Measurements from ENCODE around the gene FAAH. TPM values are rescaled to one million over a fixed set of nuclear protein-coding genes. Genes with fewer than 3 reads are reported as not detected.

The FAAH gene
- total and polyA plus RNA-seq, 10 of the 15 experiments (the other 5 are each of a cell fraction or from before 2014, with no cell fraction given): 0.07 to 2.5 (median 0.64) TPM; not detected in 1

DNA sequence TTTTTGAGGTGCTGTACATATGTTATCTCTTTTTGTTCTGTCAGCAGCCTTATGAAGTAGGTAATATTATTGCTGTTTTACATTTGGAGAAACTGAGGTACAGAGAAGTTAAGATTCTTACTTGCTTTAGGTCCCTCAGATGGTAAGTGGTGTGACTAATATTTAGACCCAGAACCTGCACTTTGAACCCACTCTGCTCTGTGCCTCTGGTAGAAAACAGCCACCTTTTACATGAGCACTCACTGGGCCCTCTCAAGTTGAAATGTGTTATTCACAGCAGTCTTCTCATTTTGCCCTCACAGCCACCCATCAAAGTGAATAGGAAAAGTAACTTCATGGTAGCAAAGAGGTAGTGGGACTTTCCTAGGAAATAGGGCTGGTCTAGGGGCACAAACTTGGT is 48.8 kb upstream of the FAAH start:
- H3K4me1 ChIP-seq (ENCODE audit: control insufficient read depth, insufficient read depth, low read length): peaks cover 7% of the 10 kb centered on the region; the same call in 1 of the 2 replicates
- SMC1A ChIA-PET (ENCODE audit: uncharacterized antibody, unreplicated experiment): interaction anchor here (0.8 to 11.1 kb wide), 10 partner anchors 11 to 121 kb away, joined by 3 to 141 read pairs (median 6); partner anchors contain the start of genes LRRC41 and UQCRH
- H3K36me3 ChIP-seq (ENCODE audit: control insufficient read depth in 2 of 2, insufficient read depth in 2 of 2, low read length in 1 of 2): peaks cover 8 to 25% of the 10 kb centered on the region in 2 experiments; a peak in 3 of 4 replicates
- H3K79me2 ChIP-seq (ENCODE audit: control insufficient read depth, insufficient read depth, low read length): peaks cover 48% of the 10 kb centered on the region
- no peaks in the 10 kb centered on the region for H4K20me1 ChIP-seq (ENCODE audit: control insufficient read depth, insufficient read depth)
- H2AFZ ChIP-seq (ENCODE audit: control insufficient read depth, low read depth, low read length): no peak overlapping the region
- no peak overlapping the region; the same call in 1 of the 2 replicates for H3K4me3 ChIP-seq
- TF ChIP-seq NR2C1 (IDR thresholded peaks at IDR 0.05) (0 out of 2 replicates have a peak, but pooled peaks have one; percentile 5), CTCF (IDR thresholded peaks at IDR 0.05 in 2 of 3, conservative IDR thresholded peaks at IDR 0.05 in 1 of 3; ENCODE audit: control insufficient read depth in 2 of 3, extremely low read depth in 1 of 3, insufficient read depth in 1 of 3, low read depth in 3 of 3, low read length in 3 of 3) (no peak)
- TF ChIP-seq, protein P1, sequence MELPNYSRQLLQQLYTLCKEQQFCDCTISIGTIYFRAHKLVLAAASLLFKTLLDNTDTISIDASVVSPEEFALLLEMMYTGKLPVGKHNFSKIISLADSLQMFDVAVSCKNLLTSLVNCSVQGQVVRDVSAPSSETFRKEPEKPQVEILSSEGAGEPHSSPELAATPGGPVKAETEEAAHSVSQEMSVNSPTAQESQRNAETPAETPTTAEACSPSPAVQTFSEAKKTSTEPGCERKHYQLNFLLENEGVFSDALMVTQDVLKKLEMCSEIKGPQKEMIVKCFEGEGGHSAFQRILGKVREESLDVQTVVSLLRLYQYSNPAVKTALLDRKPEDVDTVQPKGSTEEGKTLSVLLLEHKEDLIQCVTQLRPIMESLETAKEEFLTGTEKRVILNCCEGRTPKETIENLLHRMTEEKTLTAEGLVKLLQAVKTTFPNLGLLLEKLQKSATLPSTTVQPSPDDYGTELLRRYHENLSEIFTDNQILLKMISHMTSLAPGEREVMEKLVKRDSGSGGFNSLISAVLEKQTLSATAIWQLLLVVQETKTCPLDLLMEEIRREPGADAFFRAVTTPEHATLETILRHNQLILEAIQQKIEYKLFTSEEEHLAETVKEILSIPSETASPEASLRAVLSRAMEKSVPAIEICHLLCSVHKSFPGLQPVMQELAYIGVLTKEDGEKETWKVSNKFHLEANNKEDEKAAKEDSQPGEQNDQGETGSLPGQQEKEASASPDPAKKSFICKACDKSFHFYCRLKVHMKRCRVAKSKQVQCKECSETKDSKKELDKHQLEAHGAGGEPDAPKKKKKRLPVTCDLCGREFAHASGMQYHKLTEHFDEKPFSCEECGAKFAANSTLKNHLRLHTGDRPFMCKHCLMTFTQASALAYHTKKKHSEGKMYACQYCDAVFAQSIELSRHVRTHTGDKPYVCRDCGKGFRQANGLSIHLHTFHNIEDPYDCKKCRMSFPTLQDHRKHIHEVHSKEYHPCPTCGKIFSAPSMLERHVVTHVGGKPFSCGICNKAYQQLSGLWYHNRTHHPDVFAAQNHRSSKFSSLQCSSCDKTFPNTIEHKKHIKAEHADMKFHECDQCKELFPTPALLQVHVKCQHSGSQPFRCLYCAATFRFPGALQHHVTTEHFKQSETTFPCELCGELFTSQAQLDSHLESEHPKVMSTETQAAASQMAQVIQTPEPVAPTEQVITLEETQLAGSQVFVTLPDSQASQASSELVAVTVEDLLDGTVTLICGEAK (IDR thresholded peaks at IDR 0.05; ENCODE audit: borderline replicate concordance): no peak
- no peaks in the 10 kb centered on the region for H3K9me3 ChIP-seq (replicated peaks; ENCODE audit: control insufficient read depth, insufficient read depth, low read length)
- FAIRE-seq: no peak
- no peaks in the 10 kb centered on the region for H3K27me3 ChIP-seq (replicated peaks in 1 of 2; ENCODE audit: control insufficient read depth in 2 of 2, insufficient read depth in 2 of 2, low read length in 1 of 2)
- BruUV-seq (replicated peaks): TSS peak; percentile 23
- no peak for DNase-seq (ENCODE audit: low read depth, low spot score)
- ATAC-seq: no peak
- no peak overlapping the region; the same call in 1 of the 2 replicates for H3K27ac ChIP-seq (ENCODE audit: control insufficient read depth, insufficient read depth)
- in situ Hi-C loops (cut with MboI): no loop called here
- CTCF ChIA-PET: interaction anchor here (1.0 to 11.4 kb wide), 10 partner anchors 12 to 331 kb away, joined by 3 to 267 read pairs (median 20); partner anchors contain the start of genes LRRC41, RAD54L and UQCRH
- no peak overlapping the region for H3K9ac ChIP-seq (ENCODE audit: control insufficient read depth, insufficient read depth, low read length)
- intact Hi-C loops (cut with micrococcal nuclease; ENCODE audit: unreplicated experiment): loop anchor here (10.0 kb wide), 1 partner anchor 660 kb away; the partner anchor contains the start of genes GPBP1L1 and TMEM69
- RAD21 ChIA-PET (ENCODE audit: unreplicated experiment): interaction anchor here (0.7 to 4.1 kb wide), 7 partner anchors 12 to 471 kb away, joined by 3 to 56 read pairs (median 4); partner anchors contain the start of genes LRRC41 and UQCRH
- peak overlapping the region; percentile 30; the same call in 1 of the 2 replicates for H3K4me2 ChIP-seq (ENCODE audit: control insufficient read depth, insufficient read depth)
- POLR2A ChIA-PET: interaction anchor here (1.2 to 3.3 kb wide), 2 partner anchors 24 to 37 kb away, joined by 4 to 20 read pairs; no protein-coding TSS in a partner anchor
